Smooth muscle cell (in vitro differentiated cells): ENCODE measurements around the gene ANKRD11. TPM values are rescaled to one million over a fixed set of nuclear protein-coding genes. Genes with fewer than 3 reads are reported as not detected.

ENCODE experiments used
- DNase-seq: peaks from one replicate; lab custom pipeline; 2025; ENCODE audit not compliant: unreplicated experiment; lab: John Stamatoyannopoulos, UW
- H2AFZ ChIP-seq: fragments of 200-600 bp; sonication (generic); 2 replicates; pipeline ENCODE4 v1.6.0; 2016; ENCODE audit warnings: antibody characterized with exemption, low read depth, mild to moderate bottlenecking
- H3F3A ChIP-seq: fragments of 200-600 bp; sonication (generic); 2 replicates; pipeline ENCODE4 v1.6.0; 2017; ENCODE audit warnings: antibody characterized with exemption, low read depth
- H3K27ac ChIP-seq: fragments of 200-600 bp; sonication (generic); 2 replicates; pipeline ENCODE4 v1.5.1; 2016; ENCODE audit warnings: low read depth, mild to moderate bottlenecking
- H3K27me3 ChIP-seq: fragments of 200-600 bp; sonication (generic); 2 replicates; pipeline ENCODE4 v1.6.1; 2016; ENCODE audit warnings: low read depth, mild to moderate bottlenecking
- H3K36me3 ChIP-seq: fragments of 200-600 bp; sonication (generic); 2 replicates; pipeline ENCODE4 v1.5.1; 2016; ENCODE audit warnings: low read depth
- H3K4me1 ChIP-seq: fragments of 200-600 bp; sonication (generic); 2 replicates; pipeline ENCODE4 v1.5.1; 2016; ENCODE audit warnings: low read depth
- H3K4me2 ChIP-seq: fragments of 200-600 bp; sonication (generic); 2 replicates; pipeline ENCODE4 v1.6.0; 2016; ENCODE audit warnings: mild to moderate bottlenecking
- H3K4me3 ChIP-seq: fragments of 200-600 bp; sonication (generic); 2 replicates; pipeline ENCODE4 v1.5.1; 2016; ENCODE audit warnings: mild to moderate bottlenecking
- H3K79me2 ChIP-seq: fragments of 200-600 bp; sonication (generic); 2 replicates; pipeline ENCODE4 v1.6.0; 2016; ENCODE audit warnings: low read depth, mild to moderate bottlenecking
- H3K9ac ChIP-seq: fragments of 200-600 bp; sonication (generic); 2 replicates; pipeline ENCODE4 v1.6.0; 2016; ENCODE audit warnings: low read depth
- H3K9me3 ChIP-seq: fragments of 200-600 bp; sonication (generic); replicated peaks from 2 replicates; pipeline ENCODE4 v1.5.1; 2016; ENCODE audit warnings: low read depth
- H4K20me1 ChIP-seq: fragments of 200-600 bp; sonication (generic); 2 replicates; pipeline ENCODE4 v1.6.0; 2016; ENCODE audit warnings: low read depth
- whole genome bisulfite sequencing: methylation state at CpG from one replicate; pipeline ENCODE4 v1.1.7; 2016; ENCODE audit warnings: low lambda C conversion rate; 5-methylcytosine and 5-hydroxymethylcytosine counted together
- polyA plus RNA-seq: library from polyadenylated mRNA; unstranded; fragments of >200 nt; fragmentation: Nextera tagmentation; extraction: Ambion mirVana; gene quantifications from 2 replicates; pipeline ENCODE4 v1.2.1, GENCODE V29; 2016
- total RNA-seq: library from RNA; depleted of rRNA; stranded (reverse); fragments of >200 nt; gene quantifications from 2 replicates; pipeline ENCODE4 v1.2.3, GENCODE V29; 2014
- TF ChIP-seq, protein P1 (sequence below): fragments of 200-600 bp; sonication (generic); IDR thresholded peaks from 2 replicates; pipeline ENCODE4 v1.5.1; 2017; ENCODE audit warnings: borderline replicate concordance, mild to moderate bottlenecking, antibody characterized with exemption; ENCODE audit not compliant: insufficient read depth, poor library complexity, severe bottlenecking

Gene ANKRD11
- total and polyA plus RNA-seq, 2 experiments from 2014 or later, result 31.5 to 105 TPM

DNA sequence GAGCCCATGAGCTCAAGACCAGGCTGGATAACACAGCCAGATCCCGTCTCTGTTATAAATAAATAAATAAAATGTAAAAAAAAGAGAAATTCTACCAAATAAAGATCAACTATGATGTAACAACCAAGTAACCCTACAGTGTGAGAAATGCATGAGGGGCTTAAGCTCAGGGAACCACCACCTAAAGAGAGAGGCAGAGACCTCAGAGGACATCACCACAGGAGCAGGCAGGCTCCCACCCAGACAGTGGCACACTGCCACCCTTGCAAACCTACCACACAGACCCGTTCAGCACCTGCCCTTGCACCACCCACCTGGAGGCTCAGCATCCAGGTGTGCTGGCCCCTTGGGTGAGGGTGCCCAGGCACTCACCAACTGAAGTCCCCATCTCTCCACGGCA, 45.6 kb downstream of the ANKRD11 start:
- peak overlapping the region; percentile 80 for H3K27ac ChIP-seq
- H4K20me1 ChIP-seq, result peaks cover 100% of the 10 kb centered on the region
- peaks cover 39% of the 10 kb centered on the region for H3K4me1 ChIP-seq

DNA sequence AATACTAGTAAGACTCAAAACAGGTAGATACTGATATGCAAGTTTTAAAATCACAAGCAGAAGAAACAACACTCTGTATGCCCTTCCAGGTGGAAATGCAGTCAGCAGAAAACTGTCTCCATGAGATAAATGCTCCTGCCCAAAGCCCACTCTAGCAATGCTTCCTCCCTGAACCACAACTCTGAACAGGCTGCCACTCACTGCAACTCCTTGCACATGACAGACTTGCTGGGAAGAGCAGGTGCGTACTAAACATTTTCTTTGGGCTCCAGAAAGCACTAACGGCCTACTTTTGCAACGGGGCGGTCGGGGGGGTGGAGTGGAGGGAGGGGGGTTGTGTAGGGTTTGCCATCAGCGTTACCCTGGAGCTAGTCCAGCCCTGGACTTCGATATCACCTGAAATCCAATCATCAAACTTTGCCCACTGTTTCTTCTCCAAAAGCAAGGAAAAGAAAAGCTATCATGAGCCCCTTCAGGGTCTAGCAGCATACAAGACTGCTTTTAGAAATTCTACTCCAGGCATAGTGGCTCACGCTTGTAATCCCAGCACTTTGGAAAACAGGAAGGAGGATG, 46.1 kb downstream of the ANKRD11 start:
- Histone ChIP-seq H3K4me2 (peak overlapping the region; percentile 25), H3F3A (peaks cover 10% of the 10 kb centered on the region), H3K4me1 (peaks cover 39% of the 10 kb centered on the region), H3K4me3 (no peak overlapping the region), H4K20me1 (peaks cover 100% of the 10 kb centered on the region), H3K36me3 (no peaks in the 10 kb centered on the region), H3K9me3 (no peaks in the 10 kb centered on the region), H3K27me3 (no peaks in the 10 kb centered on the region), H2AFZ (no peak overlapping the region), H3K27ac (peak overlapping the region; percentile 80), H3K9ac (no peak overlapping the region), H3K79me2 (peaks cover 100% of the 10 kb centered on the region)
- TF ChIP-seq, protein P1, sequence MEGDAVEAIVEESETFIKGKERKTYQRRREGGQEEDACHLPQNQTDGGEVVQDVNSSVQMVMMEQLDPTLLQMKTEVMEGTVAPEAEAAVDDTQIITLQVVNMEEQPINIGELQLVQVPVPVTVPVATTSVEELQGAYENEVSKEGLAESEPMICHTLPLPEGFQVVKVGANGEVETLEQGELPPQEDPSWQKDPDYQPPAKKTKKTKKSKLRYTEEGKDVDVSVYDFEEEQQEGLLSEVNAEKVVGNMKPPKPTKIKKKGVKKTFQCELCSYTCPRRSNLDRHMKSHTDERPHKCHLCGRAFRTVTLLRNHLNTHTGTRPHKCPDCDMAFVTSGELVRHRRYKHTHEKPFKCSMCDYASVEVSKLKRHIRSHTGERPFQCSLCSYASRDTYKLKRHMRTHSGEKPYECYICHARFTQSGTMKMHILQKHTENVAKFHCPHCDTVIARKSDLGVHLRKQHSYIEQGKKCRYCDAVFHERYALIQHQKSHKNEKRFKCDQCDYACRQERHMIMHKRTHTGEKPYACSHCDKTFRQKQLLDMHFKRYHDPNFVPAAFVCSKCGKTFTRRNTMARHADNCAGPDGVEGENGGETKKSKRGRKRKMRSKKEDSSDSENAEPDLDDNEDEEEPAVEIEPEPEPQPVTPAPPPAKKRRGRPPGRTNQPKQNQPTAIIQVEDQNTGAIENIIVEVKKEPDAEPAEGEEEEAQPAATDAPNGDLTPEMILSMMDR, result no peak
- WGBS, result 80% methylated on average over 8 of the region's 8 CpGs
- no peak for DNase-seq

More for the DNA sequence above, 45.6 kb downstream of the ANKRD11 start:
- H3K36me3 ChIP-seq, result no peaks in the 10 kb centered on the region
- no peak overlapping the region for H3K9ac ChIP-seq
- no peak for DNase-seq
- no peak overlapping the region for H2AFZ ChIP-seq
- H3K27me3 ChIP-seq, result no peaks in the 10 kb centered on the region
- TF ChIP-seq, protein P1, result no peak
- peaks cover 100% of the 10 kb centered on the region for H3K79me2 ChIP-seq
- H3K9me3 ChIP-seq, result no peaks in the 10 kb centered on the region
- peaks cover 10% of the 10 kb centered on the region for H3F3A ChIP-seq
- peak overlapping the region; percentile 11 for H3K4me2 ChIP-seq
- H3K4me3 ChIP-seq, result no peak overlapping the region
- 52% methylated on average over 3 of the region's 3 CpGs for whole genome bisulfite sequencing

DNA sequence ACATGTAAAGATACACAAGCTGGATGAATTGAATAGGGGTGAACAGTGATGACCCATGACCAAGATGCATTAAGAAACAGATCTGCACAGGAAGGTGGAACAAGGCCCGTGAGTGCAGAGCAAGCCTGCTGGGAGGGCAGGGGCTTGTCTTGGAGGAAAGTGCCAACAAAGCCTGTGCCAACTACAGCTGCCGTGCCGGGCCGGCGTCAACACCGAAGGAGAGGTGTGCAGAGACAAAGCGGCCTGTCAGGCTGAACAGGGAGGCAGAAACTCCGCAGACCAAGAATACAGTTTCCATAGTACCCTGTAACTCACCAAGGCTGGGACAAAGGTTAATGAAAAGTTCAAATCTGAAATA, 46.7 kb downstream of the ANKRD11 start:
- peak overlapping the region; percentile 80 for H3K27ac ChIP-seq
- H3F3A ChIP-seq, result peaks cover 10% of the 10 kb centered on the region
- no peak overlapping the region for H3K9ac ChIP-seq
- H3K36me3 ChIP-seq, result no peaks in the 10 kb centered on the region
- H3K4me2 ChIP-seq, result peak overlapping the region; percentile 47
- no peak overlapping the region for H3K4me3 ChIP-seq
- TF ChIP-seq, protein P1, result no peak
- no peaks in the 10 kb centered on the region for H3K27me3 ChIP-seq
- H3K79me2 ChIP-seq, result peaks cover 100% of the 10 kb centered on the region
- H3K4me1 ChIP-seq, result peaks cover 39% of the 10 kb centered on the region
- no peak for DNase-seq
- peaks cover 100% of the 10 kb centered on the region for H4K20me1 ChIP-seq
- H2AFZ ChIP-seq, result no peak overlapping the region
- H3K9me3 ChIP-seq, result no peaks in the 10 kb centered on the region
- 80% methylated on average over 8 of the region's 8 CpGs for WGBS

DNA sequence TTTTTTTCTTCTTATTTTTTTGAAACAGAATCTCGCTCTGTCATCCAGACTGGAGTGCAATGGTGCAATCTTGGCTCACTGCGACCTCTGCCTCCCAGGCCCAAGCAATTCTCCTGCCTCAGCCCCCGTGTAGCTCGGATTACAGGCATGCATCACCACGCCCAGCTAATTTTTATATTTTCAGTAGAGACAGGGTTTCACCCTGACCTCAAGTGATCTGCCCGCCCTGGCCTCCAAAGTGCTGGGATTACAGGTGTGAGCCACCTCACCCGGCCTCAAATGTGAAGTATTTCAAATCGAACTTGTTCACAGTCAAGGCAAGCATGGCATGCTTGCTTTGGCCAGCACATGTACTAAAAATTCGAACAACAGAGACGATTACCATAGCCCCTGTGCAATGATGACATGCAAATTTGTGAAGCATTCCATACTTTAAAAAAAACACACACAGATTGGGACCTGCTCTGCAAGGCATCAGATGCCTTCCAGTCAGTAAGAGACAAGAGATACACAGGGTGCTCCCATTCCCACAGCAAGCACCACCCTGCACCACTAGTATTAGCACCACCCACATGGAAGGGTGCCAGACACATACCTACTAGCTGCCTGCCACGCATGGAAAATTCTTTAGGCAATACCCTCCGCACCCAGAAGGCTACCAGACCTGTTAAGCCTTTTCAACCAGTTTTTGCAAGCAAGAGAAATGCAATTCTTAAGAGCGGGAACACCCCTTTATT, 47.2 kb downstream of the ANKRD11 start:
- Histone ChIP-seq H3F3A (peaks cover 10% of the 10 kb centered on the region), H3K4me2 (peak overlapping the region; percentile 47), H3K79me2 (peaks cover 100% of the 10 kb centered on the region), H4K20me1 (peaks cover 100% of the 10 kb centered on the region), H3K27ac (peak overlapping the region; percentile 80), H3K4me3 (no peak overlapping the region), H3K4me1 (peaks cover 39% of the 10 kb centered on the region), H3K9me3 (no peaks in the 10 kb centered on the region), H2AFZ (no peak overlapping the region), H3K36me3 (no peaks in the 10 kb centered on the region), H3K27me3 (no peaks in the 10 kb centered on the region), H3K9ac (no peak overlapping the region)
- WGBS, result 44% methylated on average over 13 of the region's 13 CpGs
- no peak for DNase-seq
- TF ChIP-seq, protein P1, result no peak
